HG03558 (cell line): ENCODE results near the gene RGS3.

Source experiments
- ATAC-seq: cut with Tn5 transposase; IDR thresholded peaks from one replicate; pipeline ENCODE4 v1.9.1; 2021; ENCODE audit warnings: moderate number of reproducible peaks; ENCODE audit not compliant: unreplicated experiment; ENCODE audit errors: extremely low read depth

RGS3 gene

DNA sequence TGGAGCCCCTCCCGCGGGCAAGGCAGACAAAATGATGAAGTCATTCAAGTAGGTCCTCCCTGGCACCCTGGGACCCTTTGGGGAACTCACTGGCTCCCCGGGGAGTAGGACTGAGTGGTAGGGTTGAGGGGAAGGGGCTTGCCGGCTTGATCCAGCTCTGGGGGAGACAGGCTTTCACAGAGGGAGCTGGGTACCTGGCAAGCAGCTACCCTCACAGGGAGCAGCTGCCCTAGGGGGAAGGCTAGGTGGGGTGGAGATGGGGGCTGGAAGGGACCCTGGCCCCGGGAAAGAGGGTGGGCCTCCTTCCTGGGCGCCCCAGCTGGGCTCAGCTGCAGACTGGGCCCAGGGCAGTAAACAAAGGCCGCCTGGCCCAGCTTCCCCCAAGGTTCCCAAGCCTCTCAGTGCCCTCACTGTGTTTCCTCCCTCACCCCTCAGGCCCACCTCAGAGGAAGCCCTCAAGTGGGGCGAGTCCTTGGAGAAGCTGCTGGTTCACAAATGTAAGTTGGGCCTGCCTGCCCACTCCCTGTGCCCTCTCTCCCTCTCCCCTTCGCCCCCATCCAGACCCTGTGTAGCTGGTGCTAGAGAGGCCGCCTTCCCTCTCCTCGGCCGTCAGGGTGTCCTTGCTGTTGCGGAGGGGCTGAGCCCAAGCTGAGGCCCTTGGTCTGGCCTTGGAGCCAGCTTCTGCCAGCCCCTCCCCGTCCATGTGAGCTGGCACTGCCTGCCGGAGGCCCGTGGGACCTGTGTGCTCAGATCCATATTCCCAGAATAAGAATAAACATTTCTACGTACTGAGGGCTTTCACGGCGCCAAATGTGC, 131.2 kb downstream of the RGS3 start:
- ATAC-seq: no peak

DNA sequence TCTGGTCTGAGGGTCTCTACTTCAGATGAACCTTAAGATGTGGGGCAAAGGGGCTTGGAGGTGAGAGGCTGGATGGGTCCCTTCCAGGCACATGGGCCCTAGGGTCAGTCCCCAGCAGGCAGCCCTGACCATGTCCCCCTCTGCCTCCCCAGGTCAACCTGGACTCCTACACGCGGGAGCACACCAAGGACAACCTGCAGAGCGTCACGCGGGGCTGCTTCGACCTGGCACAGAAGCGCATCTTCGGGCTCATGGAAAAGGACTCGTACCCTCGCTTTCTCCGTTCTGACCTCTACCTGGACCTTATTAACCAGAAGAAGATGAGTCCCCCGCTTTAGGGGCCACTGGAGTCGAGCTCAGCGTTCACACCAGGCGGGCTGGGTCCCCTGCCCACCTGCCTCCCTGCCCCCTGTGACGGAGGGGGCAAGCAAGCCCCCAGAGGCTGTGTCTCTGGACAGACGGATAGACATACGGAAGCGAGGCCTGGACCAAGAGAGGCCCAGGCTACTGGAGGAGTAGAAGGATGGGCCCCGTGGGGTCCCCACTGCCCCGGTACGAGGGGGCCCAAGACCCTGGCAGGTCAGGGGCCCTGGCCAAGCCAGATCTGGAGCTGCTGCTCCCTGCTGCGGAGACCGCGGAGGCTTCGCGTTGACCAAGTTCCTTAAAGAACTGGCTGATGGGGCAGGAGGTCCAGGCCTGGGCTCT, 133.2 kb downstream of the RGS3 start:
- ATAC-seq: no peak

DNA sequence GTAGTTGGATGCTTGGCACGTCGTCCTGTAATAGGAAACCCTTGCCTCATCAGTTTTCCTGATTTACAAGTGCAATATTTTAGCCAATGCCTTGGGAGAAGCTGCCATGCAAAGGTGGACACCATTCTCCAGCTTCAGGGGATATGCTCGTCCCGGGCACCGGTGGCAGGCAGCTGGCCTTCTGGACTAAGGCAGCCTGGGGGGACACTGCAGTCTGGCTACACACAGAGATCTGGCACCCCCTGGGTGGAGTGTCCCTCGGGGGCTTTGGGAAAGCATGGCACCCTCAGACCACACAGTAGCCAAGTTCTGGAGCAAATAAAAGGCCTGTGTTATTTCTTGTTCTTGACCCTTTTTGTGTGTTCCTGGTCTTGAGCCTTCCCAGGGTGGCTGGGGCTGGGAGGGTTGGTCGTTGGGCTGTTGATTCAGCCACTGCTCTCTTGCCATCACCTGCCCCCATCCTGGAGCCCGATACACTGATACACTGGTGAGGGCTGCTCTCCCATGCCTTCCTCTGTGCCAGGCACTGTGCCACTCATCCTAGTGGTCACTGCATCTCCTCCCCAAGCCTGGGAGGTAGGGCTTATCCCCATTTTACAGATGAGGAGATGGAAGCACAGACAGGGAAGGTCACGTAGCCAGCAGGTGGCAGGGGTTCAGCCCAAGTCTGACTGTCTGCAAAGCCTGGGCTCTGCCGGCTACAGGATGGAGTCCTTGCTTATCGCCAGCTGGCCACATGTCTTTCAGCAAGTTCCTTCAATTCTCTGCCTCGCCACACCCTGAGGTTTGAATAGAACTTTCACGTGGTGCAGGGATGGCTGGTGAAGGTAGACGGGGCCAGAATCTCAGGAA, 134.1 kb downstream of the RGS3 start:
- no peak for ATAC-seq

DNA sequence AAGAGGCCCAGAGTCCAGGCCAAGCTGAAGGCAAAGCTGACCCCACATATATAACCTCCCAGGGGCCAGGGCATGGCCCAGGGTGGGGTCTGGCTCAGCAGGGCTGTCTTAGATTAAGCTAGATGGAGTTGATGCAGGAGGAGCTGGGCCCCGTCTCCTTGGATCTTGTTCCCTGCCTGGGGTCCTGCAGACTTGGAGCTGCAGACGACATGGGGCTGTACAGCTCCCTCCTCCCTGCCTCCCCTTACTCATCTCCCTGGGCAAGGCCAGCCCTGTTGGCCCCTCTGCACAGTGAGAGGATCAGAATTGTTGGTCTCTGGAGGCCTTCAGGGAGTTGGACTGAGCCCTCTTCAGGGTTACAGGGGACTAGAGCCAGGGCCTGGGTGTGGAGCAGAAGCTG, 134.9 kb downstream of the RGS3 start:
- no peak for ATAC-seq

DNA sequence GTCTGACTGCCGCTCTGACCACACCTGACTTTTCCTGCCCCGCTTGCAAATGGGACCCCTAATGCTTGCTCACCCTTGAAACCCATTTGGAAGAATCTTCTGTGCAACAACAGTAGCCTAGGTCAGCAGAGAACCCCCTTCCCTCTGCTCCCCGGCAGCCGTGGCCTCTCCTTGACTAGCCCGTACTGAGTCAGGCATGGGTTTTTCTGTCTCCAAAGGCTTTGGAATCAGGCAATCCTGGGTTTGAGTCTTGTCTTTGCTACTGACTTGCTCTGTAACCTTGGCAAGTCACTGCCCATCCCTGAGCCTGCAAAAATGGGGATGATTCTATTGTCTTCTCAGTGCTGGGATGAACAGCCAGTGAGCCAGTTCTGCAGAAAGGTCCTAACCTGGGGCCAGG, 135.4 kb downstream of the RGS3 start:
- no peak for ATAC-seq

DNA sequence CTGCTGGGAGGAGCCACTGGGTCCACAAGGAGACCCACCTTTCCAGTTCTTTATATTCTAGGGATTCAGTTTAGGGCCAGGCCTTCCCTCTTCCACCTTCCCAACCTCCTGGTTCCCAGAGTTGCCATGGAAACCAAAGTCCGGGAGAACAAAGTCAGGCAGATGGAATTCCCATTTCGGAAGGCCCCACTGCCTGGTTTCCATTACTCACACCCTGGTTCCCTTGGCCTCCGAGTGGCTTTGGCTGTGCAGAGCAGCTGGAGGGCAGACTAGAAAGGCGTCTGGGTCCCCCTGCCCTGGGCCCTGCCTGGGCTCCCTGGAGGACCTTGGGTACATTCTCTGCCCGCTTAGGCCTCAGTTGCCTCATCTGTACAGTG, 136.1 kb downstream of the RGS3 start:
- ATAC-seq: no peak

DNA sequence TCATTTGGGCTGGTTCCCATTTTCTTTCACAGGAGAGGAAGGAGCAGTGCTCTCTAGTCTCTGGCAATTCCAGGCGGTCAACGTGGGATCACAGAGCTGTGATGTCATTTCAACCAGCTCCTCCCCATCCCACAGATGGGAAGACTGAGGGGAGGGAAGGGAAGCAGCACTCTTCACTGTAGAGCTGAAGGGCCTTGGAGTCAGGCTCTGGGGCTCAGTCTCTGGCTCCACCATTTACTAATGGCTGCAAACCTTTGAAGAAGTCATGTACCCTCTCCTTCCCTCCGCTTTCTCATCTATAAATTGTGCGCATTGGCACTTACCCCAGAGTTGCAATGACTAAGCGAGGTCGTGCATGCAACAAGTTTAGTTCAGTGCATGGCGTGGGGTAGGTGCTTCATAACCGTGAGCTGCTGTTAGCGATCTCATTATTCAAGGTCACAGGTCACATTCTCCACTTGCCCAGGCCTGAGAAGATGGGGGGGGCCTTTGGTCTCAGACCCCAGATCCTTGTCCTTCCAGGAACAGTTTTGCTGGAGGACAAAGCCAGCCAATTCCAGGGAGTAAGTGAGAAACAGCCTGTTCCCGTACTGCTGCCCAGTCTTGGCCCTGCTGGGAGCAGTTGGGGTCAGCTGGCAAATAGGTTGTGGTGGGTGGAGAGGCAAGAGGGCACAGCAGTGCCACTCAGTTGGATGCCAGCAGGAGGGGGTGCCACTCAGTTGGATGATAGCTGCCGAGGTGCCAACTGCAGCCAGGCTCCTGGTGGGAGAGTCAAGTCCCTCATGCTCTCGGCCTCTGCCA, 136.7 kb downstream of the RGS3 start:
- no peak for ATAC-seq

DNA sequence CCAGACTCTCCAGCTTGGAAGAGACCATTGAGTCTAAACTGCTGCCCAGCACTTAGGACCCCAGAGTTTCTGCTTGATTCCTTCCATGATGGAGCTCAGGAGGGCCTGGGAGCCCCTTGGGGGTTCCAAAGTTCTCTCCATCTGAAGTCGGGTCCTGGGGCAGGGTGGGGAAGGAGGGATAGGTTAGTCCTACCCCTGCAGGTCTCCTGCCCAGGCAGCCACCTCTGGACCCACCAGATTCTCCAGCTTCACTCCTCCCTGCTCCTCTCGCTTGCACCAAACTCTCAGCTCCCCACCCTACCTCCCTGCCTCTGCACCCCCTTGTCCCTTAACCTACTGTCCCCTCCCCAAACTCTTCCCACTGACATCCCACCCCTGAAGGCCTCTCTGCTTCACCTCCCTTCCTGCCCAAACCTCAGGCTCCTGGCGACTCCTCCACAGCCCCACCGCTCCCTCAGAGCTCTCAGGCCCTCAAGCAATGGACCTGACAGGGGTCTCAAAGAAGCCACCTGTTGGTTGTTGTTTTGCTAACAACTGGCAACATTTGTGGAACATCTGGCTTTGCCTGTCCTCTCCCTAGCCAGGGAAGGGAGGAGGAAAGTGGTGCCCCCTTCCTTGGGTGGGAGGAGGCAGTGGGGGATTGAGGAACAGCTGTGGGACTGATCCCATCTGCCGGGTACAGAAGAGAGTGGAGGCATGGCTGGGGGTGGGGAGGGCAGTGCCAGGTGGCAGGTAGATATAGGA, 137.5 kb downstream of the RGS3 start:
- no peak for ATAC-seq

DNA sequence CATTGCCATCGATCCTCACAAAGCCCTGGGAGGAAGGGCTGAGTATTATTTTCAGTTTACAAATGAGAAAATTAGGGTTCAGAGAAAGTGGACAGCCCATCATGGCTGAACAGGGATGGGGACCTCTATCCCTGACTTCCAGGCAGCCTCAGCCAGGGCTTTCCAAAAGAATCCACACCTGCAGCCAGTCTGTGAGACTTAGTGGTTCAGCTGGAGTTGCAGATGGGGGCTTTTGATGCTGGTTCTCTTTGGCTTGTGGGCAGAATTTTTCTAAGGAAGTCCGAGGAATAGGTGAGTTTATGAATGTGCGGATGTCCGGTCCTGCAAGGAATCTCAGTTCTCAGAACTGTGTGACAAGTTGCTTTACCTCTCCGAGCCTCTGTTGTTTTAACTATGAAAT, 138.1 kb downstream of the RGS3 start:
- no peak for ATAC-seq

DNA sequence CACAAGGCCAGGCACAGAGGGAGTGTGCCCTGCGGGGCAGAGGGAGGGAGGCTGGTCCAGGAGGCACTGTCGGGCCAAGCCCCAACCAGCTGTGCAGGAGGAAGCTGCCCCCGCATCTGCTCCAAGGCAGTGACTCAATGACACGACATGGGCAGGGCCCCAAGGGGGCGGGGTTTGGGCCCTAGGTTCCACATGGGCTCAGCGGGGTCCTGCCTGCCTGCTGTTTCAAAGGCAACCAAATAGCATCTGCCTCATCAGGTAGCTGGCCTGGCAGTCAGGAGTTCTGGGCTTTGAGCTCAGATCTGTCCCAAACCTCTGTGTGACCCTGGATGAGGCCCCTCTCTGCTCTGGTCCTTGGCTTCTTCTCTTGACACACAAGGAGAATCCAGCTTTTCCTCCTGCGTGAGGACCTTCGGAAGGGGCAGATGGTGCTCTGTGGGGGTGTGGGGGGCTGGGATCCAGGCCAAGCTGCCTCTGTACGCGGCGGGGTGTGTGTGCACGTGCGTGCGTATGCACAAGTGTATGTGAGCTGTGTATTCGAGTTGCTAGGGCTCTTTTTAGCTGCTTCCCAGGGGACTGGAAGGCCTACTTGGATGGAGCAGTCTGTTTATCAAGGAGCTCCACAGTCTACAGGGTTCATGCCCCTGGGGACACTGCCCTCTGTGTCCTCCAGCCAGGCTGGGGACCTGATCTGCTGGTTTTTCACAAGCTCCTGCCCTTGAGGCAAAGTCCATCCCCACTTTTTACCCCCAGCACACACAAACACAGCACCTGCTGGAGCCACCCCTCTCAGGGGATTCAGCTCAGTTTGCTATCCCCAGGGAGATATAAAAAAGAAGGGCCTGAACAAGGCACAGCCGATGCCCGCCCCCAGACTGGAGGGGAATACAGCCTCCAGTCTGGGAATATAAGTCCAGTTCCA, 138.9 kb downstream of the RGS3 start:
- peak; percentile 75 for ATAC-seq

DNA sequence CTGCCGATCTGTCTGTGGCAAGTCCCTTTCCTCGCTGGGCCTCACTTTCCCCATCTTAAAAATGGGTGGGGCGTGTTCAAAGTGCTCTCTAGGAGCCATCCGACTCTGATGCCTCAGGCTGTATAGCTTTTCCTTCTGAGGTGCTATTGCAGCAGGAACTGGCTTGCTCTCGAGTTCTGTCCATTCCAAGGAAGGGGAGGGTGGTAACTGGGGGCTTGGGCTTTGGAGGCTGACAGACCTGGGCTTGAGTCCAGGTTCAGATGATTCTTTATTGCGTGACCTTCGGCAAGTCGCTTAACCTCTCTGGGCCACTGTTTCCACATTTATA, 139.5 kb downstream of the RGS3 start:
- ATAC-seq: no peak

DNA sequence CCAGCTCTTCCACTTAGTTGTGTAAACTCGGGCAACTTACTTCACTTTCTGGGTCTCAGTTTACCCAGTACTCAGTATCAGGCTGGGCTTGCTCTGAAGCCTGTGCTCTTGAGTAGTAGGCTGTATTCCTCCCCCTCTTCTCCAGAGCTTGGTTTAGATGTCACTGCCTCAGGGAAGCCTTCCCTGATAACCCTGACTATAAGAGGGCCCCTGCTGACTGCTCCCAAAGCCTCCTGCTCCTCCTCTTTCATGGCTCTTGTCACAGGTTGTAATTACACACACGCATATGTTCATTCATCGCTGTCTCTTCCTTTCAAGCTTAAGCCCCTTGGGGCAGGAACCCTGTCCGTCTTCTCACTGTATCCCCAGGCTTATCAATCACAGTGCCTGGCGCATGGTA, 140.2 kb downstream of the RGS3 start:
- ATAC-seq: no peak

DNA sequence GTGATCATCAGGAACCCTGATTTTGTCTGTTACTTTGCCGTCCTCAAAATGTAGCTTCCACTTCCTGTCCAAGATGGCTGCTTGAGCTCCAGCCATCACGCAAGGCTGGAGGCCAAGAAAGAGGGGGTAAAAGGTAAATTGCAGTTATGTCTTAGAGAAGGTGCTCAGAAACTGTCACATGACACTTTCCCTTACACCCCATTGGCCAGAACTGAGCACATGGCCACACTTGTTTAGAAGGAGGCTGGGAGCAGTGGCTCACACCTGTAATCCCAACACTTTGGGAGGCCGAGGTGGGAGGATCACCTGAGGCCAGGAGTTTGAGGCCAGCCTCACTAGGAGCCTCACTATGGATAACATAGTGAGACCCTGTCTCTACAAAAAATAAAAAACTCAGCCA, 140.9 kb downstream of the RGS3 start:
- no peak for ATAC-seq

DNA sequence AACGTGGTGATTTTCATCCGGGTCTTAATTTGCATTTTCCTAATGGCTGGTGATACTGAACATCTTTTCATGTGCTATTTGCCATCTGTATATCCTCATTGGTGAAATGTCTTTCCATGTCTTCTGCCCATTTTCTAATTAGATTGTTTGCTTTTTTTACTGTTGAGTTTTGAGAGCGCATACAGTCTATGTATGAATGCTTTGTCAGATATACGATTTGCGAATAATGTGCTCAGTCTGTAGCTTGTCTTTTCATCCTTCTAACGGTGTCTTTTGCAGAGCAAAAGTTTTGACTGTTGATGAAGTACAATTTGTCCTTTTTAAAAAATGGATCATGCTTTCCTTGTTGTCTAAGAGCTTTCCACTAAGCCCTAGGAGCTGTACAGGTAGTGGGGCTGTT, 143.0 kb downstream of the RGS3 start:
- ATAC-seq: no peak

DNA sequence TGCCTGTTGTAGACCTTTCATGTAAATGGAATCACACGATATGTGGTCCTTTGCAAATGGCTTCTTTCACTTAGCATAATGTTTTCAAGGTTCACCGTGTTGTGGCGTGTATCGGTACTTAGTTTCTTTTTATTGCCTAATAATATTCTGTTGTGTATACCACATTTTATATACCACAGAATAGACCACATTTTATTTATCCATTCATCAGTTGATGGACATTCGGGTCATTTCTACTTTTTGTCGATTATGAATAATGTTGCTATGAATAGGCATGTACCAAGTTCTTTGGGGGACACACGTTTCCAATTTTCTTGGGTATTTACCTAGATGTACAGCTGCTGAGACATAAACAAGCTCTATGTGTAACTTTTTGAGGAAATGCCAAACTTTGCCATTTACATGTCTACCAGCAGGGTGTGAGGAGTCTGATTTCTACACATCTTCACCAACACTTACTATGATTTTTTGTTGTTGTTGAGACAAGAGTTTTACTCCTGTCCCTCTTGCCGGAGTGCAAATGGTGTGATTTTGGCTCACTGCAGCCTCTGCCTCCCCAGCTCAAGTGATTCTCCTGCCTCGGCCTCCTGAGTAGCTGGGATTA, 144.7 kb downstream of the RGS3 start:
- no peak for ATAC-seq

DNA sequence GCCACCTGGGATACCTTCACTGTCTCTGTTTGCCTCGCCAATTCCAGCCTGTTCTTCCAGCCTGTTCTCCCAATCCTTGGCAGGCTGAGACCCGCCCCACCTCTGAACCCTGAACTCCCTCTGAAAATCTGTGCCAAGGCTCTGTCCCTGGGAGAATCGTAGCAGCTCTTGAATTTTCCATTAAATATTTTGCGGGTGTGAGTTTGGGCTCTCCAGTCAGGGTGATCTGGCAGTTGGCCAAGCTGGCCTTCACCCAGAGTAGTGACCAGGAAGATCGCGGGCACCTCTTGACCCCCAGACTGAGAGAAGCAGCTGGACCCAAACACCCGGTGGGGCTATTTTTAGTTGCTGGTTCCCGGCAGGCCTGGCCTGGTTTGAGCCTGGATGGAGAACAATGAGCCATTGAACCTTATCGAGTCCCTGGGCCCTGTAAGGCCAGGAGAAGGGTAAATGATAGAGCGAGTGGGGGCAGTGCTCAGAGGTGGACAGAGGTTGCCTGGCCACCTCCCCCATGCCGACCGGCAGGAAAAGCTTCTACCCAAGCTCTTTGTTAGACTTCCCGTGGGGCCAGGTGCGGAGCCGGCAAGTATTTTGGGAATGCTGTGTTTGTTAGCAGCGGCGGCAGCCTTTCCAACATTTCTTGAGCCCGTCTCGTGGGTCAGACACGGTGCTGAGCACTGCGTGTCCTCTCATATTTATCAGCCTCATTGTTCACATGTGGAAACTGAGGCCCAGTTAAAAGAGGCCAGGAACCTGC, 146.2 kb downstream of the RGS3 start:
- no peak for ATAC-seq

DNA sequence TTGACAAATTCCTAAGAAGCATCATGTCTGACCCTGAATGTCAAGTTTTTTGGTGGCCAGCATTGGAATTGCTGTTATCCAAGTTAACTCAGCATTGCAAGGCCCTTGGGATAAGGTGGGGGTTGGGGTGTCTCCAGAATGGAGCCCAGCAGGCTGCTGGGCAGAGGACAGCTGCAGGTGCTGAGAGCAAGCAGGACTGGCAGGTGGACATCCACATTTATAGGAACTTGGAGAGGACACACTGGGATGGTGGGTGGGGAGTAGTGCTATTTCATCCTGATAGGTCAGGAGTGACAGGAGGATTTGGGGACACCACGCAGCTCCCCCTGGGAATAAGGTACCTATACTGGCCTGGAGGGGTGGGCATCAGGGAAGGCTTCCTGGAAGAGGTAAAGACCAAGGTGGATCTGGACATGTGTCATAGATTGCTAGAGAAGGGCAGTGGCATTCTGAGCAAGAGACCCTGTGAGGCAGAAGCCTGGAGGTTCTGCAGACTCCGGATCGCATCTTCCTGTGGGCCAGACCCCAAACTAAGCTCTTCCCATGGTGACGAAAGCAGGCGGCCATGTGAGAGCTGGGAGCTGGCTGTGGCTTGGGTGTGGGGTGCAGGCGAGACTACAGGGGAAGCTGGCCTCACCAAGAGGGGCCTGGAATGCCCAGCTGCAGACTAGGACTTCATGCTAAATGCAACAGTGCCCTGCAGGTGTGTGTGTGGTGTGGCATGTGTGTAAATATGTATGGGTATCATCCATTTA, 148.1 kb downstream of the RGS3 start:
- ATAC-seq: no peak
